Cardiac muscle cell (in vitro differentiated cells and primary cell): Measurements from ENCODE around the gene RNF180. TPM values are rescaled to one million over a fixed set of nuclear protein-coding genes. Genes with fewer than 3 reads are reported as not detected.
"Not testable (repeated sequence)": the region's sequence is repeated elsewhere in the genome, so short reads cannot be mapped to it uniquely, and the experiment has no call there.

Experiments used
- DNase-seq, 2 donors: peaks; one replicate each; pipeline versions ENCODE4 v3.0.0 to v3.0.0-alpha.2; 2010 to 2017; ENCODE audit warnings: low read depth in 1 of 2, low spot score in 1 of 2
- H3K27ac ChIP-seq: fragments of 200-600 bp; sonication (generic); 2 replicates; pipeline ENCODE4 v1.5.1; 2016
- H3K27me3 ChIP-seq: fragments of 200-600 bp; sonication (generic); 2 replicates; pipeline ENCODE4 v1.6.0; 2016; ENCODE audit warnings: control low read depth
- H3K36me3 ChIP-seq: fragments of 200-600 bp; sonication (generic); 2 replicates; pipeline ENCODE4 v1.5.1; 2016; ENCODE audit warnings: control low read depth
- H3K4me1 ChIP-seq: fragments of 200-600 bp; sonication (generic); 2 replicates; pipeline ENCODE4 v1.8.1; 2017; ENCODE audit warnings: low read depth, mild to moderate bottlenecking, mixed run types
- H3K4me3 ChIP-seq: fragments of 200-600 bp; sonication (generic); 2 replicates; pipeline ENCODE4 v1.5.1; 2016; ENCODE audit warnings: mild to moderate bottlenecking
- H3K9me3 ChIP-seq: fragments of 200-600 bp; sonication (generic); 2 replicates; pipeline ENCODE4 v1.5.1; 2017; ENCODE audit warnings: low read depth, mild to moderate bottlenecking, control low read depth
- polyA plus RNA-seq: library from polyadenylated mRNA; unstranded; fragments of >200 nt; fragmentation: Nextera tagmentation; extraction: Ambion mirVana; gene quantifications from 2 replicates; pipeline ENCODE4 v1.2.1, GENCODE V29; 2016
- total RNA-seq: library from RNA; depleted of rRNA; stranded (reverse); fragments of >200 nt; gene quantifications from 2 replicates; pipeline ENCODE4 v1.2.3, GENCODE V29; 2016
- TF ChIP-seq, protein P1 (sequence below): IDR thresholded peaks from 2 replicates; pipeline ENCODE4 v1.5.1; 2012; ENCODE audit warnings: low read depth, mild to moderate bottlenecking, low read length

Gene RNF180
- total and polyA plus RNA-seq, 2 experiments from 2014 or later = 8.0 to 9.1 TPM

DNA sequence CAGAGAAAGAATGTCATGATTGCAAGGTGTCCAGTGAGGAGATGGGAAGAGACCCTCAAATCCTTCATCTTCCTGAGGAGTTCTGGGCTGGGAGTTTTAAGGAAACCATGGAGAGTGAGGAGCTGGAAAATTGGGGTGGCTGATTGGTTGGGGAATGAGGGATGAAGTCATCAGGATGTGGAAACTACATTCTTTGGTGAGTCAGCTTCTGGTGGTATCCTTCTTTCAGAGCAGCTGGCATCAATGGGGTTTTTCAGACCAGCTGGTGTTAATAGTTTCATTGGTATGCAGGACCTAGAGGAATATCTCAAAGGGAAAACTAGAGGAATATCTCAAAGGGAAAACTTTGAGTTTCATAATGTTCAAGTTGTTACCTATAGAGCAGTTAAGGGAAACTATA, 45.2 kb downstream of the RNF180 start:
- H3K27ac ChIP-seq = no peak overlapping the region

DNA sequence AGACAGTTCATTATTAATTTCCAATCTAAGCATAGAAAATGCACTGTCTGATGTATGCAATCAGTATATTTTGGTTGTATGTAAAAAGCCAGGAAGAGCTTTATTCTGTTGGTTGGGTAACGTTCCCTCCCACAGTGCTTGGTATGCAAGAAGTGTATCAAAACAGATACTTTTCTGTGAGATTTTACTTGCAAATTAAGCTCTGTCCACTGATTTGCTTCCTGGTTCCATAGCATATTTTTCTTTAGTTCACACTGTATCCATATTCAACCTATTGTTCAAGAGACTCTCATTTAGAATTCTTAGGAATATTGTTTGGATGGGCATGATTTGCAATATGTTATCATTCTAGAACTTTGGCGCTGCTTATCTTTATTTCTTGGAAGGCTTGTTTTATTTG, 47.4 kb downstream of the RNF180 start:
- H3K9me3 ChIP-seq = no peaks in the 10 kb centered on the region
- no peaks in the 10 kb centered on the region for H3K36me3 ChIP-seq
- TF ChIP-seq, protein P1, sequence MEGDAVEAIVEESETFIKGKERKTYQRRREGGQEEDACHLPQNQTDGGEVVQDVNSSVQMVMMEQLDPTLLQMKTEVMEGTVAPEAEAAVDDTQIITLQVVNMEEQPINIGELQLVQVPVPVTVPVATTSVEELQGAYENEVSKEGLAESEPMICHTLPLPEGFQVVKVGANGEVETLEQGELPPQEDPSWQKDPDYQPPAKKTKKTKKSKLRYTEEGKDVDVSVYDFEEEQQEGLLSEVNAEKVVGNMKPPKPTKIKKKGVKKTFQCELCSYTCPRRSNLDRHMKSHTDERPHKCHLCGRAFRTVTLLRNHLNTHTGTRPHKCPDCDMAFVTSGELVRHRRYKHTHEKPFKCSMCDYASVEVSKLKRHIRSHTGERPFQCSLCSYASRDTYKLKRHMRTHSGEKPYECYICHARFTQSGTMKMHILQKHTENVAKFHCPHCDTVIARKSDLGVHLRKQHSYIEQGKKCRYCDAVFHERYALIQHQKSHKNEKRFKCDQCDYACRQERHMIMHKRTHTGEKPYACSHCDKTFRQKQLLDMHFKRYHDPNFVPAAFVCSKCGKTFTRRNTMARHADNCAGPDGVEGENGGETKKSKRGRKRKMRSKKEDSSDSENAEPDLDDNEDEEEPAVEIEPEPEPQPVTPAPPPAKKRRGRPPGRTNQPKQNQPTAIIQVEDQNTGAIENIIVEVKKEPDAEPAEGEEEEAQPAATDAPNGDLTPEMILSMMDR = no peak
- peak overlapping the region; percentile 53 for H3K27ac ChIP-seq
- no peaks in the 10 kb centered on the region for H3K27me3 ChIP-seq
- DNase-seq = peak in 1 of 2 donors; percentile 40
- H3K4me1 ChIP-seq = peaks cover 9% of the 10 kb centered on the region
- H3K4me3 ChIP-seq = no peak overlapping the region

More for the DNA sequence above, 45.2 kb downstream of the RNF180 start:
- Histone ChIP-seq H3K9me3 (no peaks in the 10 kb centered on the region), H3K27me3 (no peaks in the 10 kb centered on the region), H3K4me1 (peaks cover 9% of the 10 kb centered on the region), H3K36me3 (no peaks in the 10 kb centered on the region), H3K4me3 (no peak overlapping the region)
- TF ChIP-seq, protein P1 = no peak
- peak in 1 of 2 donors; percentile 87 for DNase-seq

DNA sequence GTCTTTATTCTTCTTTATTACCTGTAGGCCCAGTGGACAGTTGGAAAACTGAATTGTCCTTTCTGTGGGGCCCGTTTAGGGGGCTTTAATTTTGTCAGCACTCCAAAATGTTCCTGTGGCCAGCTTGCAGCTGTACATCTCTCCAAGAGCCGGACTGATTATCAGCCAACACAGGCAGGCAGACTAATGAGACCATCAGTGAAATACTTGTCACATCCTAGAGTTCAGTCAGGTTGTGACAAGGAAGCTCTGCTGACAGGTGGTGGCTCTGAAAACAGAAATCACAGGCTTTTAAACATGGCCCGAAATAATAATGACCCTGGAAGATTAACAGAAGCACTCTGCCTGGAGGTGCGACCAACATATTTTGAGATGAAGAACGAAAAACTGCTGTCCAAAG, 47.9 kb downstream of the RNF180 start:
- Histone ChIP-seq H3K9me3 (no peaks in the 10 kb centered on the region), H3K27me3 (no peaks in the 10 kb centered on the region), H3K36me3 (no peaks in the 10 kb centered on the region), H3K4me3 (no peak overlapping the region), H3K4me1 (peaks cover 9% of the 10 kb centered on the region), H3K27ac (peak overlapping the region; percentile 53)
- TF ChIP-seq, protein P1 = no peak
- DNase-seq = peak in 1 of 2 donors; percentile 22

DNA sequence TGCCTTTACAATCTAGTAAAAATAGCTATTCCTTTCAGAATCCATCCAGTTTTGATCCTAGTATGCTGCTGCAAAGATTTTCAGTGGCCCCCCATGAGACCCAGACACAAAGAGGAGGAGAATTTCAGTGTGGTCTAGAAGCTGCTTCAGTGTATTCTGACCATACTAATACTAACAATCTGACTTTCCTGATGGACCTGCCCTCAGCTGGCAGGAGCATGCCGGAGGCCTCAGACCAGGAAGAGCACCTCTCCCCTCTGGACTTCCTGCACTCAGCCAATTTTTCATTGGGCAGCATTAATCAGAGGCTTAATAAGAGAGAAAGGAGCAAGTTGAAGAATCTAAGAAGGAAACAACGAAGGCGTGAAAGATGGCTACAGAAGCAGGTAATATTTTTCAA, 48.5 kb downstream of the RNF180 start:
- Histone ChIP-seq H3K4me1 (peaks cover 9% of the 10 kb centered on the region), H3K27me3 (no peaks in the 10 kb centered on the region), H3K9me3 (no peaks in the 10 kb centered on the region), H3K27ac (peak overlapping the region; percentile 53), H3K36me3 (no peaks in the 10 kb centered on the region), H3K4me3 (no peak overlapping the region)
- TF ChIP-seq, protein P1 = no peak
- no peak for DNase-seq

DNA sequence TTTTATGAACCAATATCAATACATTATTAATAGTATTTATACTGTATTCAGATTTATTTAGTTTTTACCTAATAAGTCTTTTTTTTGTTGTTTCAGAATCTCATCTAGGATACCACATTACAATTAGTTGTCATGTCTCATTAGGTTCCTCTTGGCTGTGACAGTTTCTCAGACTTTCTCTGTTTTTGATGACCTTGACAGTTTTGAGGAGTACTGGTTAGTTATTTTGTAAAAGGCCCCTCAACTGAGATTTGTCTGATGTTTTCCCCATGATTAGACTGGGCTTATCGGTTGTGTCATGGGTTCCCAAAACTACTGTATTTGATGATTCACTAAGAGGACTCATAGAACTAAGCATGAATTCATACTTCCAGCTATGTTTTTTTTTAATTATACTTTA, 56.3 kb downstream of the RNF180 start:
- Histone ChIP-seq H3K4me3 (no peak overlapping the region), H3K27me3 (no peaks in the 10 kb centered on the region), H3K4me1 (no peaks in the 10 kb centered on the region), H3K9me3 (no peaks in the 10 kb centered on the region), H3K27ac (no peak overlapping the region), H3K36me3 (no peaks in the 10 kb centered on the region)
- no peak for DNase-seq
- TF ChIP-seq, protein P1 = no peak

DNA sequence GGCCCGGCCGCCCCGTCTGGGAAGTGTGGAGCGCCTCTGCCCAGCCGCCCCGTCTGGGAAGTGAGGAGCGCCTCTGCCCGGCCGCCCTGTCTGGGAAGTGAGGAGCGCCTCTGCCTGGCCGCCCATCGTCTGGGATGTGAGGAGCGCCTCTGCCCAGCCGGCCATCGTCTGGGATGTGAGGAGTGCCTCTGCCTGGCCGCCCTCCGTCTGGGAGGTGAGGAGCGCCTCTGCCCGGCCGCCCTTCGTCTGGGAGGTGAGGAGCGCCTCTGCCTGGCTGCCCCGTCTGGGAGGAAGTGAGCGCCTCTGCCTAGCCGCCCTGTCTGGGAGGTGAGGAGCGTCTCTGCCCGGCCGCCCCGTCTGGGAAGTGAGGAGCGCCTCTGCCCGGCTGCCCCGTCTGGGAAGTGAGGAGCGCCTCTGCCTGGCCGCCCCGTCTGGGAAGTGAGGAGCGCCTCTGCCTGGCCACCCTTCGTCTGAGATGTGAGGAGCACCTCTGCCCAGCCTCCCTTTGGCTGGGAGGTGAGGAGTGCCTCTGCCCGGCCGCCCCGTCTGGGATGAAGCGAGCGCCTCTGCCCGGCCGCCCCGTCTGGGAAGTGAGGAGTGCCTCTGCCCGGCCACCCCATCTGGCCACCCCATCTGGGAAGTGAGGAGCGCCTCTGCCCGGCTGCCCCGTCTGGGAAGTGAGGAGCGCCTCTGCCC, 59.8 kb downstream of the RNF180 start:
- H3K27me3 ChIP-seq, H3K4me1 ChIP-seq, H3K9me3 ChIP-seq, H3K36me3 ChIP-seq, DNase-seq, H3K27ac ChIP-seq, H3K4me3 ChIP-seq: not testable (repeated sequence)

DNA sequence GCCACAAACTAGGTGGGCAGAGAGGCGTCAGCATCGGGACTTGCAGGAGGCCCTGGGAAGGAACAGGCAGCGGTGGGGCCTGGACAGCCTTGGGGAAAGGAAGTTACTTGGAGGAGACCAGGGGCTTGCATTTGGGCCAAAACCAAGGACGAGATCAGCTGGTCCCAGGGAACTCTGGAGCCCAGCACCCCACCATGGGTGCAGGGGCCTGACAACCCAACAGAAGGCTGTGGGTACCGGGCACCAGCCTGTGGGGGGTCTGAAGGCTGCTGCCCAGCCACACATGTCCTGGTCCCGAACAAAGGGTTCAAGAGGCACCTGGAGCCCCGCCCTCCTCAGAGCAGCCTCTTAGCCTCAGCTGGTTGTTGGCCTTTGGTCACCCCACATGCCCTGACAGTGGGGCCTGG, 61.5 kb downstream of the RNF180 start:
- H3K4me3 ChIP-seq, H3K9me3 ChIP-seq, H3K27ac ChIP-seq, H3K36me3 ChIP-seq, DNase-seq, H3K27me3 ChIP-seq, H3K4me1 ChIP-seq: not testable (repeated sequence)
